ENCODE data around the gene CSAD.

CSAD gene

GRCh38 chr12:53171725-53172329 is 8.9 kb downstream of the CSAD start:
- Histone ChIP-seq H2AFZ (ENCODE audit: low read length) (no peak overlapping the region), H3K4me2 (ENCODE audit: low read depth, low read length) (no peak overlapping the region), H3K27ac (ENCODE audit: low read length) (no peak overlapping the region), H3F3A (ENCODE audit: insufficient read depth, low read length) (no peaks in the 10 kb centered on the region; the same call in 1 of the 2 replicates), H3K4me3 (ENCODE audit: low read length) (no peak overlapping the region), H3K4me1 (ENCODE audit: low read length) (peaks cover 9% of the 10 kb centered on the region), H3K9me2 (replicated peaks; ENCODE audit: insufficient read depth, low read length) (no peaks in the 10 kb centered on the region), H3K9ac (ENCODE audit: low read length) (no peak overlapping the region), H4K20me1 (ENCODE audit: insufficient read depth, low read length) (no peaks in the 10 kb centered on the region), H3K79me2 (ENCODE audit: low read length) (no peaks in the 10 kb centered on the region), H3K27me3 (replicated peaks; ENCODE audit: insufficient read depth, low read length) (no peaks in the 10 kb centered on the region), H3K36me3 (replicated peaks; ENCODE audit: insufficient read depth, low read length) (no peaks in the 10 kb centered on the region), H3K9me3 (replicated peaks; ENCODE audit: insufficient read depth, low read length) (no peaks in the 10 kb centered on the region)
- no peak for DNase-seq
- no peak for TF ChIP-seq CTCF (IDR thresholded peaks at IDR 0.05; ENCODE audit: low read length)
- TF ChIP-seq EZH2phosphoT487 (IDR thresholded peaks at IDR 0.05; ENCODE audit: low read length): no peak
- no peak for TF ChIP-seq EZH2 (optimal IDR thresholded peaks at IDR 0.05; ENCODE audit: low read depth, low read length)

- Histone ChIP-seq H3K4me3 (ENCODE audit: low read length) (no peak overlapping the region), H3K27ac (ENCODE audit: low read length) (no peak overlapping the region), H3K9me3 (replicated peaks; ENCODE audit: insufficient read depth, low read length) (no peaks in the 10 kb centered on the region), H3F3A (ENCODE audit: insufficient read depth, low read length) (no peaks in the 10 kb centered on the region; the same call in 1 of the 2 replicates), H4K20me1 (ENCODE audit: insufficient read depth, low read length) (no peaks in the 10 kb centered on the region), H3K79me2 (ENCODE audit: low read length) (no peaks in the 10 kb centered on the region), H2AFZ (ENCODE audit: low read length) (no peak overlapping the region), H3K36me3 (replicated peaks; ENCODE audit: insufficient read depth, low read length) (no peaks in the 10 kb centered on the region), H3K4me1 (ENCODE audit: low read length) (peaks cover 9% of the 10 kb centered on the region), H3K4me2 (ENCODE audit: low read depth, low read length) (no peak overlapping the region), H3K9me2 (replicated peaks; ENCODE audit: insufficient read depth, low read length) (no peaks in the 10 kb centered on the region), H3K9ac (ENCODE audit: low read length) (no peak overlapping the region), H3K27me3 (replicated peaks; ENCODE audit: insufficient read depth, low read length) (no peaks in the 10 kb centered on the region)
- DNase-seq: no peak
- TF ChIP-seq EZH2 (optimal IDR thresholded peaks at IDR 0.05; ENCODE audit: low read depth, low read length): no peak
- TF ChIP-seq EZH2phosphoT487 (IDR thresholded peaks at IDR 0.05; ENCODE audit: low read length): no peak
- TF ChIP-seq CTCF (IDR thresholded peaks at IDR 0.05; ENCODE audit: low read length): no peak
These were observed 9.6 kb downstream of the CSAD start for GRCh38 chr12:53170876-53171724.

- no peak overlapping the region for H3K27ac ChIP-seq (ENCODE audit: low read length)
- no peaks in the 10 kb centered on the region for H3K9me3 ChIP-seq (replicated peaks; ENCODE audit: insufficient read depth, low read length)
- H3K27me3 ChIP-seq (replicated peaks; ENCODE audit: insufficient read depth, low read length): no peaks in the 10 kb centered on the region
These were observed 10.5 kb downstream of the CSAD start for GRCh38 chr12:53170215-53170614.

More at GRCh38 chr12:53170215-53170614, 10.5 kb downstream of the CSAD start:
- Histone ChIP-seq H3K4me2 (ENCODE audit: low read depth, low read length) (no peak overlapping the region), H3F3A (ENCODE audit: insufficient read depth, low read length) (no peaks in the 10 kb centered on the region), H3K4me3 (ENCODE audit: low read length) (no peak overlapping the region), H3K79me2 (ENCODE audit: low read length) (no peaks in the 10 kb centered on the region), H3K9ac (ENCODE audit: low read length) (no peak overlapping the region), H3K36me3 (replicated peaks; ENCODE audit: insufficient read depth, low read length) (no peaks in the 10 kb centered on the region), H2AFZ (ENCODE audit: low read length) (no peak overlapping the region), H4K20me1 (ENCODE audit: insufficient read depth, low read length) (no peaks in the 10 kb centered on the region), H3K9me2 (replicated peaks; ENCODE audit: insufficient read depth, low read length) (no peaks in the 10 kb centered on the region), H3K4me1 (ENCODE audit: low read length) (0 out of 2 replicates have a peak, but pooled peaks cover 4% of the 10 kb centered on the region)
- no peak for DNase-seq
- TF ChIP-seq EZH2 (optimal IDR thresholded peaks at IDR 0.05; ENCODE audit: low read depth, low read length) (no peak), CTCF (IDR thresholded peaks at IDR 0.05; ENCODE audit: low read length) (no peak), EZH2phosphoT487 (IDR thresholded peaks at IDR 0.05; ENCODE audit: low read length) (no peak)

All from MM.1S (cell line).